ENCODE measurements around the gene BLTP1. TPM values are rescaled to one million over a fixed set of nuclear protein-coding genes. Genes with fewer than 3 reads are reported as not detected.

BLTP1 gene
- total RNA-seq, 1 experiment from 2014 or later = 28.0 TPM

GRCh38 chr4:122122083-122122482 is 30.0 kb upstream of the BLTP1 start:
- H3K4me3 Mint-ChIP-seq (ENCODE audit: unreplicated experiment) = no peak overlapping the region
- no peaks in the 10 kb centered on the region for H3K27me3 Mint-ChIP-seq (ENCODE audit: insufficient read depth, unreplicated experiment)
- no peaks in the 10 kb centered on the region for H3K36me3 Mint-ChIP-seq (ENCODE audit: insufficient read depth, unreplicated experiment)
- POLR2A ChIA-PET = no interaction called here
- H3K4me1 Mint-ChIP-seq (ENCODE audit: insufficient read depth, unreplicated experiment) = peaks cover 11% of the 10 kb centered on the region
- no peak for TF ChIP-seq CTCF (IDR thresholded peaks at IDR 0.05; ENCODE audit: unreplicated experiment)
- intact Hi-C loops (cut with micrococcal nuclease) = no loop called here
- CTCF ChIA-PET = interaction anchor here (0.6 kb wide), 1 partner anchor 1207 kb away, joined by 4 read pairs; no protein-coding TSS in a partner anchor
- BruUV-seq (replicated peaks) = no TSS peak
- DNase-seq (ENCODE audit: unreplicated experiment) = no peak
- no peaks in the 10 kb centered on the region for H3K9me3 Mint-ChIP-seq (ENCODE audit: unreplicated experiment)
- H3K27ac Mint-ChIP-seq (ENCODE audit: low read depth, unreplicated experiment) = no peak overlapping the region

- intact Hi-C loops (cut with micrococcal nuclease) = no loop called here
- Mint-ChIP-seq H3K27me3 (ENCODE audit: insufficient read depth, unreplicated experiment) (no peaks in the 10 kb centered on the region), H3K4me1 (ENCODE audit: insufficient read depth, unreplicated experiment) (no peaks in the 10 kb centered on the region), H3K36me3 (ENCODE audit: insufficient read depth, unreplicated experiment) (no peaks in the 10 kb centered on the region), H3K27ac (ENCODE audit: low read depth, unreplicated experiment) (no peak overlapping the region), H3K4me3 (ENCODE audit: unreplicated experiment) (no peak overlapping the region), H3K9me3 (ENCODE audit: unreplicated experiment) (no peaks in the 10 kb centered on the region)
- DNase-seq (ENCODE audit: unreplicated experiment) = no peak
- ChIA-PET POLR2A (no interaction called here), CTCF (no interaction called here)
- TF ChIP-seq CTCF (IDR thresholded peaks at IDR 0.05; ENCODE audit: unreplicated experiment) = no peak
- BruUV-seq (replicated peaks) = no TSS peak
These were observed 23.1 kb upstream of the BLTP1 start for GRCh38 chr4:122129061-122129460.

- no peak for TF ChIP-seq CTCF (IDR thresholded peaks at IDR 0.05; ENCODE audit: unreplicated experiment)
- Mint-ChIP-seq H3K27ac (ENCODE audit: low read depth, unreplicated experiment) (no peak overlapping the region), H3K36me3 (ENCODE audit: insufficient read depth, unreplicated experiment) (no peaks in the 10 kb centered on the region), H3K9me3 (ENCODE audit: unreplicated experiment) (no peaks in the 10 kb centered on the region), H3K27me3 (ENCODE audit: insufficient read depth, unreplicated experiment) (no peaks in the 10 kb centered on the region), H3K4me3 (ENCODE audit: unreplicated experiment) (no peak overlapping the region), H3K4me1 (ENCODE audit: insufficient read depth, unreplicated experiment) (no peaks in the 10 kb centered on the region)
- ChIA-PET CTCF (no interaction called here), POLR2A (interaction anchor here (1.8 kb wide), 1 partner anchor 25 kb away, joined by 4 read pairs; no protein-coding TSS in a partner anchor)
- intact Hi-C loops (cut with micrococcal nuclease) = no loop called here
- no peak for DNase-seq (ENCODE audit: unreplicated experiment)
- no TSS peak for BruUV-seq (replicated peaks)
These were observed 20.5 kb upstream of the BLTP1 start for GRCh38 chr4:122131562-122132157.

GRCh38 chr4:122132891-122133290 is 19.2 kb upstream of the BLTP1 start:
- no peak overlapping the region for H3K4me3 Mint-ChIP-seq (ENCODE audit: unreplicated experiment)
- no peaks in the 10 kb centered on the region for H3K9me3 Mint-ChIP-seq (ENCODE audit: unreplicated experiment)
- ChIA-PET POLR2A (interaction anchor here (0.6 to 1.1 kb wide), 3 partner anchors 19 to 600 kb away, joined by 3 to 4 read pairs (median 3); partner anchors contain the start of genes BBS12 and BLTP1), CTCF (no interaction called here)
- no peaks in the 10 kb centered on the region for H3K4me1 Mint-ChIP-seq (ENCODE audit: insufficient read depth, unreplicated experiment)
- no peak for TF ChIP-seq CTCF (IDR thresholded peaks at IDR 0.05; ENCODE audit: unreplicated experiment)
- intact Hi-C loops (cut with micrococcal nuclease) = no loop called here
- no peaks in the 10 kb centered on the region for H3K27me3 Mint-ChIP-seq (ENCODE audit: insufficient read depth, unreplicated experiment)
- BruUV-seq (replicated peaks) = no TSS peak
- no peak overlapping the region for H3K27ac Mint-ChIP-seq (ENCODE audit: low read depth, unreplicated experiment)
- no peaks in the 10 kb centered on the region for H3K36me3 Mint-ChIP-seq (ENCODE audit: insufficient read depth, unreplicated experiment)
- no peak for DNase-seq (ENCODE audit: unreplicated experiment)

Data from MCF 10A (cell line).